ENCODE data around the gene HYAL3.

HYAL3 gene, protein sequence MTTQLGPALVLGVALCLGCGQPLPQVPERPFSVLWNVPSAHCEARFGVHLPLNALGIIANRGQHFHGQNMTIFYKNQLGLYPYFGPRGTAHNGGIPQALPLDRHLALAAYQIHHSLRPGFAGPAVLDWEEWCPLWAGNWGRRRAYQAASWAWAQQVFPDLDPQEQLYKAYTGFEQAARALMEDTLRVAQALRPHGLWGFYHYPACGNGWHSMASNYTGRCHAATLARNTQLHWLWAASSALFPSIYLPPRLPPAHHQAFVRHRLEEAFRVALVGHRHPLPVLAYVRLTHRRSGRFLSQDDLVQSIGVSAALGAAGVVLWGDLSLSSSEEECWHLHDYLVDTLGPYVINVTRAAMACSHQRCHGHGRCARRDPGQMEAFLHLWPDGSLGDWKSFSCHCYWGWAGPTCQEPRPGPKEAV

DNA sequence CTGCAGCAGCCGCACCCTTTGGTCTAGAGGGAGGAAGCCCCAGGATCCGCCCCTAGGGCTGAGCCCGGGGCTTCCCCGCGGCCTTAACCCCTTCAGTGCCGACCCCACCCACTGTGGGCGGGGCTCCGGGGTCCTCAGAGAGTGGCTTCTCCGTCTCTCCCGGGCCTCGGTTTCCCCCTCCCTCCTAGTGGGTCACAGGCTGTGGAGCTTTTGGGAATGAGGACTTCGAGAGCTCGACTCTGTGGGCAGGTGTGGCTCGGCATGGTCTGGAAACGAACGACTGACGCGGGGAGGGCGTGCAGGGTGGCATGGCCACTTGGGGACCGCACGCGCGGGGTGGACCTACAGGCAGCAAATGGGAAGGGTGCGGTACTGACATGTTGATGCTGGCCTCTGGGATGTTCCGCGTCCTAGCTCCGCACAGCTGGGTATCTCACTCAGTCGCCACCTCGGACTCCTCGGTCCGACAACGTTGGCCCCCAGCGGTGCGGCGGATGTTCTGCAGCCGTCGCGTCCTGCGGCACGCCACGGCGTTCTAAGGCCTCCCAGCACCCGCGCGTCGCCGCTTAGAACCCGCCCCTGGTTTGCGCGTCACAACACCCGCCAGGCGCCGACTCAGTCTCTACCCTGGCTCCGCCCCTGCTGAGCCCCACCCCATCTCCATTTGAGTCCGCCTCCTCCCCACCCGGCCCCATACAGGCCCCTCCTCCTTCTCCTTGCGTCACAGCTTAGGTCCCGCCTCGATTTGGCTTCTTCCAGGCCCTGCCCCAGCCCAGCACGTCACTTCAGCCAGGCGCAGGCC lies at the start of gene HYAL3, which contains the start of gene NAA80:
HYAL3 (minus strand) TSS at position 570 of the 802 bp plus-strand sequence. CDS start 3,803 bp downstream, outside the sequence.
NAA80 (minus strand) TSS at position 570 of the 802 bp plus-strand sequence. CDS start 1,942 bp downstream, outside the sequence.
- peak; percentile 94 to 98 (median 98) for DNase-seq (ENCODE audit: low read depth in 4 of 4, low spot score in 1 of 4)

DNA sequence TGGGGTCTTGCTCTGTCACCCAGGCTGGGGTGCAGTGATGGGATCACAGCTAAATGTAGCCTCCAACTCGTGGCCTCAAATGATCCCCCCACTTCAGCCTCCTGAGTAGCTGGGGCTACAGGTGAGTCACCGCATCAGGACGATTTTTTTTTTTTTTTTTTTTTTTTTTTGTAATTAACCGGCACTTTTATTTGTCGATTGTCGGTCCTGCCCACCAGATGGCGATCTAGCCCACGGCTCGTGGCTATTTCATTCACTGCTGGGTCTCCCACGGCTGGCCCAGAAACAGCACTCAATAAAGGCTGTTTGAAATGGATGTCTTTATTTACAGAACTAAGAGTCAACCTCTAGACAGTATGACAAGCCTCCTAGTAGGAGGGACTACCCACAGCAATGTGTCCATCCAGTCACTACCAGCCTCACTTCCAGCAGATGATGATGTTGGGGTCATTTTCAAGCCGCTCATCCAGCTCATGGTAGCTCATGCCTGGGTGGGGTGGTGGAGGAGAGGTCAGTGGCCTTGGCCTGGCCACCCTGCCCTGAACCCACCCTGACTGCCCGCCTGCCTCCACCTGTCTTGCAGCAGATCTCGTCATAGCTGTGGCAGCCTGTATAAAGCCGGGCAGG lies 48.1 kb upstream of the HYAL3 start:
- DNase-seq (ENCODE audit: low read depth in 4 of 4, low spot score in 1 of 4): peak in 2 of 4 experiments; percentile 45 to 52

DNA sequence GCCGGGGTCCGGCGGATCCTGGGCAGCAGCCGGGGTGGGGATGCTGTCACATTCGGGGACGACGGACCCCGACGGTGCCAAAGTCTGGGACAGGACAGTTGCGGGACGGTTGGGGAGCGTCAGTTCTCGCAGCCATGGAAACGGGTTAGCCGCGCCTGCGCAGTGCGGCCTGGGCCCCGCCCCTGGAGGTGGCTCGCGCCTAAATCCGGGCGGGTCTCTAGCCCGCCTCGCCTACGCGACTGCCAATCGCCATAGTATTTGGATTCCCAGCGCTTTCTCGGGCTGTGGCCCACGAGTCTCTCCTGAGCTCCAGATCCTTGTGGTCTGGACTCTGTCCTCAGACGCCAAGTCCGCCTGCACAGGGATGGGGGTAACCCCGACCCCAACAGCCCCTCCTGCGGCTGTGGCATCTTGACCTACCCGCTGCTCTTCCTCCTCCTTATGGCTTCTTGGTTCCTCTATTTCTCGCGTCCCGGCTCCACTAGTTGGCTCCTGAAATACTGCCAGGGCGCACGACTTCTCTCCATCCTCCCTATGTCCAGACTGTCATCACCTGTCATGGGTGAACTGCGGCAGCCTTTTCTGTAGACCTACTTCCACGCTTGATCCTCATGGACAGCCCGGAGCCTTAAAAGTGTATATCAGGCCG lies 46.5 kb upstream of the HYAL3 start, which contains the start of gene ZMYND10:
ZMYND10 (minus strand) TSS at position 147 of the 649 bp plus-strand sequence. CDS start 153 bp downstream, outside the sequence.
- DNase-seq (ENCODE audit: low read depth in 4 of 4, low spot score in 1 of 4): peak in 3 of 4 experiments; percentile 52 to 78 (median 59)

DNA sequence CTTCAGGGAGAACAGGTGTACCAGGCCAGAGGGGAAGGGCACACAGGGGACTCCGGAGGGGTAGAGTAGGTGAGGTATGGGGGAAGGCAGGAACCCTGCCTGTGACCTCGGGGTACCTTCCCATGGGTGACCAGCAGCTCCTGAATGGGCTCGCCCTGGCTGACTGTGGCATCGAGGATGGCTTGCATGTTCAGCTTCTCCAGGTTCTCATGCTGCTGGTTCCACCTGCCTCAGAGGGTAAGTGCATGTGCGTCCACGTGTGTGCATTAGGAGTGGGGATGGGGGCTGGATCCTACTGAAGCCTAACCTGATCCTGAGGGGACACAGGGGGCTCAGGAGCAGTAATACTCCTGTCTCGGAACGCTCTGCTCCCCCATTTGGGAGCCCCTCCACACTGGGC lies 45.8 kb upstream of the HYAL3 start:
- no peak for DNase-seq (ENCODE audit: low read depth in 4 of 4, low spot score in 1 of 4)

DNA sequence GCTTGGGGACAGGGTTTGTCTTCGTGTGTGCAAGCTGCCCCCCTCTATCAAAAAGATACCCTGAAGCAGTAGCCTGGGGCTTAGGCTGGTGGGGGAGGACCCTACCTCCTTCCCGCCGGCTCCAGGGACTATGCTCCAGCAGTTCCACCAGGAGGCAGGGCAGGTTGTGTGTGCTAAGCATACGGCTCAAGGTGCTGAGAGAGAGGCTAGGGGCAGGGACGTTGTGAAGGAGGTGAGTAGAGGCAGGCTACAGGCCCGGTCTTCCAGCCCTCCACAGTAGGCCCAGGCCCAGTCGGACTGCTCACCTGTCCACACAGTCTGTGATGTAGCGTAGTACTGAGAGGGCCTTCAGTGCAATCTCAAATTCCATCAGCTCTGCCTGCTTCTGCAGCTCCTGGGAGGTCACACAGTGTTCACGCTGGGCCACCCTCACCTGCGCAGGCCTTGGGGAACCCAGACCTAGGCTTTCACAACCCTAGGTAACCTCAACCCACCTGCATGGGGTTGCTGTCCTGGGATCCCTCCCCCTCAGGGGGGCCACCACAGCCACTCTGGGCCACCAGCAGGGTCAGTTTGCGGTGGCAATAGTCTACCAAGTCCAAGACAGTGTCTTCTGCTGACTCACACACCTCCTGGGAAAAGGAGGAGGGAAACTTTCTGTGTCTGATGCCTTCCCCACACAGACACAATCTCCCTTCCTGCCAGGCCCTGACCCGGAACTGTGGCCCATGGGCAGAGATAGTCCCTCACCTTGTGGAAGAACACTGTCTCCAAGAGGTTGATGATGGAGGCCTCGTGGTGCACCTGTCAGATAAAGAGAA lies 43.8 kb upstream of the HYAL3 start:
- DNase-seq (ENCODE audit: low read depth in 4 of 4, low spot score in 1 of 4): no peak

DNA sequence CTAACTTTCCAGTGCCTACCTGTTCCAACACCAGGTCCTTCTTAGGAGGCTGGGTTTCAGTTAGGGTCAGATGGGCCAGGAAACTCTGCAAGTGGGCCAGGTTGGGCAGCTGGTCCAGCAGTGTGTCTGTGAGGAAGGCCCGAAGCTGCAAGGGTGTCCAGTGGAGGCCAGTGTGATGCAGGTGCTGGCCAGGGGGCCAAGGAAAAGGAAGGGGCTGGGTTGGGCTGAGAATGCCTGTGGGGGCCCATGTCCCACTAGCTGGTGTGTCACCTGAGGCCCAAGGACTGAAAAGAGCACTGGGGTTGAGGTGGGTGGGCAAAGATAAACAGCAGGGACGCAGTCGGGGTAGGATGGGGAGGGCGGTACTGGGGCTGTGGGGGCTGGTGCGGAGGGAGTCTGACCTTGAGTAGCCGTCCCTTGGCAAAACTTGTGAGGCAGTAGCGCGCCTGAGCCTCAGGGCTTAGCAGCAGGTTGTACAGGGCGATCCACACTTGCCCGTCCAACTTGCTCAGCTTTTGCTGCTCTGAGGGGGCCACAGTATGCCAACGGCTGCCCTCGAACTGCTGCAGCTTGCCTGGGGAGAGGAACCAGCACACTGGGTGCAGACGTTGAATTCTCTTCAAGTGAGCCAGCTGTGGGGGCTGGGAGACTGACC lies 42.9 kb upstream of the HYAL3 start:
- DNase-seq (ENCODE audit: low read depth in 4 of 4, low spot score in 1 of 4): no peak

DNA sequence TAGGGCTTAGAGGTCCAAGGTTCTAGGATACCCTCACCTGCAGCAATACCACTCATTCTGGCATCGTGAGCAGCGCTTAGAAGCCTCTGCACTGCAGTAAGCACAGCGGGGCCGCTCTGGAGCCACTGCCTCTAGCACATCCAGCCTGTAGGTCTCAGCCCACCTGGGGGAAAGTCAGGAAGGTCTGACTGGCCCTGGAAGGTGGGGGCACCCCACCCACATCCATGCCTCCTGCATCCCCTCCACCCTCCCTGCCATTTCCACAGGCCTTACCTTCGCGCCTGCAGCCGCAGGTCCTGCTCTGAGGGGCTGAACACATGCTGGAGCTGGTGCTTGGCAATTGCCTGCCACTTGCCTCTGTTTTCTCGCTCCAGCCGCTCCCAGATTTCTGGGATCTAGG lies 42.3 kb upstream of the HYAL3 start:
- DNase-seq (ENCODE audit: low read depth in 4 of 4, low spot score in 1 of 4): no peak

DNA sequence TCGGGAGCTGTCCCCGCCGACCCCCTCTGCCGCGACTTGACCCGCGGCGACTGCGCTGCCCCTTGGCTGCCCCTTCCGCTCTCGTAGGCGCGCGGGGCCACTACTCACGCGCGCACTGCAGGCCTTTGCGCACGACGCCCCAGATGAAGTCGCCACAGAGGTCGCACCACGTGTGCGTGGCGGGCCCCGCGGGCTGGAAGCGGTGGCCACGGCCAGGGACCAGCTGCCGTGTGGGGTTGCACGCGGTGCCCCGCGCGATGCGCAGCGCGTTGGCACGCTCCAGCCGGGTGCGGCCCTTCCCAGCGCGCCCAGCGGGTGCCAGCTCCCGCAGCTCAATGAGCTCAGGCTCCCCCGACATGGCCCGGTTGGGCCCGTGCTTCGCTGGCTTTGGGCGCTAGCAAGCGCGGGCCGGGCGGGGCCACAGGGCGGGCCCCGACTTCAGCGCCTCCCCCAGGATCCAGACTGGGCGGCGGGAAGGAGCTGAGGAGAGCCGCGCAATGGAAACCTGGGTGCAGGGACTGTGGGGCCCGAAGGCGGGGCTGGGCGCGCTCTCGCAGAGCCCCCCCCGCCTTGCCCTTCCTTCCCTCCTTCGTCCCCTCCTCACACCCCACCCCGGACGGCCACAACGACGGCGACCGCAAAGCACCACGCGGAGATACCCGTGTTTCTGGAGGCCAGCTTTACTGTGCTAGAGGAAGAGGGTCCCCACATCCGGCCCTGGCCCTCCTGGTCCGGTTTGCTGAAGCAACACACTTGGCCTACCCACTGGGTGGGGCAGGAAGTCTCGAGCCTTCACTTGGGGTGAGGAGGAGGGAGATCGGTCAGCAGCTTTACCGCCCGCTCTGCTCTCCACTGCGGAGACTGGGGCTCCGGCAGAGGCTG lies 41.5 kb upstream of the HYAL3 start, which contains the start of gene RASSF1:
RASSF1 (minus strand) TSS at position 389 of the 882 bp plus-strand sequence; CDS start at position 358, 31 bp downstream.
- DNase-seq (ENCODE audit: low read depth in 4 of 4, low spot score in 1 of 4): peak in 2 of 4 experiments; percentile 44 to 71

DNA sequence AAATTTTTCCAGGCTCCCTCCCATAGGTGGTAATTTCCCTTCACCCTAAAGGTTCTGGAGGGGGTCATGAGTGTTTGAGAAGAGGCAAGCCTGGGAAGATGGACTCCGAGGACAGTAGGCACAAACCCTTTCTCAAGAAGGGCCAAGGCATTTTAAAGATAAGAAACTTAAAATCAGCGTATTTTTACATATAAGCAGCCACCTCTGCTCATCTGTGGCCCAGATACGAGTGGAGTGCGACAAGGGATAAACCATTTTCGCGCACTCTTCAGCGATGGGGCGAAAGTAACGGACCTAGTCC lies 40.9 kb upstream of the HYAL3 start:
- no peak for DNase-seq (ENCODE audit: low read depth in 4 of 4, low spot score in 1 of 4)

DNA sequence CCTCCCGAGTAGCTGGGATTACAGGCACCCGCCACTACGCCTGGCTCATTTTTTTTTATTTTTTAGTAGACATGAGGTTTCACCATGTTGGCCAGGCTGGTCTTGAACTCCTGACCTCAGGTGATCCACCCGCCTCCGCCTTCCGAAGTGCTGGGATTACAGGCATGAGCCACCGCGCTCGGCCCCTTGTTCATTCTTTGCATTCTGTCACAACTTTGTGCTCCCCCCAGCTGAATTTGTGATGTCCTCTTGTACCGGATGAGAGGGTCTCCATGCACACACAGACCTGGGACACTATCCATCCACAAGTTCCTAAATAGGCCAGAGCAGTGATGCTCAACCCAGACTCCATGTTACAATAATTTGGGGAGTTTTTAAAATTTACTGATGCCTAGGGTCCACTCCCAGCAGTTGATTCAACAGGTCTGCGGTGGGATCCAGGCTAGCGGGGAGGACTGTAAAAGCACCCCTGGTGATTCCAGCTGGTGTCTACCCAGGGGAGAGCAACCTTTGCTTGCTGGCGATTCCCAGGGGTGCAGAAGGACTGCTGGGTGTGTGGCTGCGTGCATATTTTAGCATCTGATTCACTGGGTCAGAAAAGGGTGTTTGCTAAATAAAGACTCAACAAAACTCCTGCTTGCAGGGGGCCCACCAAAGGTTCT lies 40.4 kb upstream of the HYAL3 start:
- DNase-seq (ENCODE audit: low read depth in 4 of 4, low spot score in 1 of 4): no peak

DNA sequence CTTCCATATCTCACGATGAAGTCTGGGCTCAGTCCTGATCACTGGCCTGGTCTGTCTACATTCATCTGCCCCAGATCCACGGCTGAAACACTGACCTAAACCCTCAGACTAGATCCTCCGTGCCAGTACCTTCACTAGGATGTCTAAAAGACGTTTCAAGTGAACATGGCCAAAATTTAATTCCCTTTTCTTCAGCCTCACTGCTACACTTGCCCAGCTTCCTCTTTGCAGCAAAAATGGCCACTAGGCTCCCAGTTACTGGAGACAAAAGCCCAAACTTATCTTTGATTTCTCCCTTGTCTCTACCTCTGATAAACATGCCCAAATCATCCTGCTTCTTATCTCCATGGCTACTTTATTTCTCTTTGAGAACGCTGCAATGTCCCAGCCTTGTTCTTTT lies 39.8 kb upstream of the HYAL3 start:
- DNase-seq (ENCODE audit: low read depth in 4 of 4, low spot score in 1 of 4): no peak

DNA sequence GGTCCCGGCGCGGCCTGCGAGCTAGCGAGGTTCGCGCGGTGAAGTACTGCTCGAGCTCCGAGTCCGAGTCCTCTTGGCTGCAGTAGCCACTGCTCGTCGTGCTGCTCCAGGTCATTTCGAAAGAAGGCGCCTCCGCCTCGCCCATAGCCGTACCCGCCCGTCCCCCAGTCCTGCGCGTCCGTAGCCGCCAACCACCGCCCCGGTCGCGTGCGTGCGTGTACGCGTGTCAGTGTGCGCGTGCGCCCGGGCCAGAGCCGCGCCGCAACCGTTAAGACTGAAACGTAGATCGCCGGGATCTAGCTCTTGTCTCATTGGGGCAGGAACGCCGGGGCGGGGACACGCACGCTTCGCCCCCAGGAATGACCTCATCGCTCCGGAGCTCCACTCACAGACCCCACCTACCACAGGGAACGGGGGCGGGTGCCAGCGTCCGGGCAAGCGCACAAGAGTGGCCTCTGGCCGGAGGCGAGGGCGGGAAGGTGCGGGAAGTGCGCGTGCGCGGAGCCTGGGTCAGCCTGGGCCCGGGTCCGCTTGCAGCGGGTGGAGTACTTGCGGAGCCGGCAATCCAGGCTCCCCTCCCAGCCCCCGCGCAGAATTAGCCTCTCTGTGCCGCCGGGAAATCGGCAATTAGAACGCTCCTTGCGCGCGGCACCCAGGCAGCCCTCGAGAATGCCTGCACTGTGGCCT lies 38.1 kb upstream of the HYAL3 start:
- DNase-seq (ENCODE audit: low read depth in 4 of 4, low spot score in 1 of 4): peak; percentile 86 to 99 (median 93)

DNA sequence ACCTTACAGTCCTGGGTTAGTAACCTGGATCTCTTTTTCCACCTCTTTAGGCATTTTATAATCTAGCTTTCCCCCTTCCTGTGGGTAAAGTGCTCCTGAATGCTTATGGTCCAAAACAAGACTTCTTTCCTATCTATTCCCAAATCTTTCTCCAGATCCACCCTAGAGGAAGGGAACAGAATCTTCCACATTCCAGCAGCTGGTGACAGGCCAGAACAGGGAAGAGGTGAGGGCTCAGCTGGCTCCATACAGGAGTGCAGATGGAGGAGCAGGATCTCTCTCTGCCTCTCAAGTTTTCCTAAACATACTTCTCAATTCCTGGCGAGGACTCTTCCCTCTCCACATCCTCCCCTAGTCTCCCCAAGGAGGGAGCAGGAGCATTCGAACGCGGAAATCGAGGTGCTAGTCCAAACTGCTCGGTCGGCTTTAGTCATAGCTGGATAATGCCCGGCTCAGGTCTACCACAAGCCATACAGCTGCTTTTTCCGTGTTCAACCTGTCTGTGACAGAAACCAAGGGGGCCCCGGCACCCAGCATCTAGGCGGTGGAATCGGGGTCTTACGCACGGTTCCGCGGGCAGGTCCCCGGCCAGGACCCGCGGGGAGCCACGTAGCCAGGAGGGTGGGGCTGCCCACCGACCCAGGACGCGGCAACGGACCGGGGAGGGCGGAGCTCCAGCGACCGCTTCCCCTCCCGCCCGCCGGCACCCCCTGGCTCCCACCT lies 37.4 kb upstream of the HYAL3 start:
- DNase-seq (ENCODE audit: low read depth in 4 of 4, low spot score in 1 of 4): peak in 1 of 4 experiments; percentile 26

DNA sequence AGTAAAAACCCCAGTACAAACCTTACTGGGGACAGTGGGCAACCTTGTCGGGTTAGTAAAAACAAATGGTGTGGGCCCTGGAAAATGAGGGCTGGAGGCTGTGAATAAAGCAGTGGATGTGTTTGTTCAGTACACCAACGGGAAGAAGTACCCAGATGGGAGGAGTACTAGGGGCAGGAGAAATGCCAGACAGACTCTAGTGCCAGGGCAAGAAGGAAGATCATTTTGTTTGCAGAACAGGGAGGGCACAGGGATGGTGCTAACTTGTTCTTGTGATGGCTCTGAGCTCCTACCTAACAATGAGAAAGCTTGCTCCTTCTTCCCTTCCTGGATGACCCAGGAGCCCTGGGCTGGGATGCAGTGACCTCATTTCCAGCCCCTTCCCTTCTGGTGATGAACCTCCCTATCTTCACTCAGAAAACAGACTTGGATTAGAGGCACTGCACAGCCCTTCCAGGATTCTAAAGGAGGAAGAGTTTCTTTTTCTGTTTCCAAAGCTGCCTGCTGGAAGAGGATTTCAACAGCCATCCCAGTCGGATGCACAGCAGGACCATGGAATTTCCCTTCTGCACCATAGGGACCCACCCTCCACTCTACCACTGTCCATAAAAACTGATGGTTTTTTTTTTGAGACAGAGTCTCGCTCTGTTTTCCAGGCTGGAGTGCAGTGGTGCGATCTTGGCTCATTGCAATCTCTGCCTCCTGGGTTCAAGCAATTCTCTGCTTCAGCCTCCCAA lies 35.3 kb upstream of the HYAL3 start:
- DNase-seq (ENCODE audit: low read depth in 4 of 4, low spot score in 1 of 4): no peak

DNA sequence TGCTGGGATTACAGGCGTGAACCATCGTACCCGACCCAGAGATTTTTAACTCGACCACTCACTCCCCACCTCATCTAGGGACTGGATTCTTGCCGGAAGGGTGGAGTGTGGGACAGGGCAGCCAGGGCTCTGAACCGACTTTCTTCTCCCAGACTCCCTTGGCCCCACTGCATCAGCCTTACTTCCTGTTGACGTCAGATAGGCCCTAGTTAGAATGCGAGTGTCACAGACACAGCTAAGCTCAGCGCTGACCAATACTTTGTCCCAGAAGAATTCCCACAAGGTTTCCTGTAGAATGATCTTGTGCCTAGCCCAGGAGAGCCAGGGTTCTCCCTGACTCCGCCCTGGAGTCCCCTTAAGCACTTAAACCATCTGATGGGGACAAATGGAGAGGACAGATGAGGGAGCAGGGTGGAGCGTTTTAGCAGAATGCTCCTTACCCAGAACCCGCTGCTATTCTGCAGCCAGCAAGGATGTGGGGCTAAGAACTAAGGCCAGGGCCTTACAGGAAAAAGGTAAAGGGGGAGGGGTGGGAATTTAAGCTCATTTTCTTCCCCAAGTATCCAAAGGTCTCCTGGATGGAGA lies 34.6 kb upstream of the HYAL3 start:
- DNase-seq (ENCODE audit: low read depth in 4 of 4, low spot score in 1 of 4): no peak
